A673 (cell line): ENCODE measurements around the gene SYTL1.

Experiments used
- EZH2 ChIP-seq: fragments of 200-600 bp; sonication (generic); IDR thresholded peaks from 2 replicates; pipeline ENCODE4 v1.6.1; 2017; ENCODE audit warnings: borderline replicate concordance, low read depth, mild to moderate bottlenecking, mixed read lengths, antibody characterized with exemption, low read length; ENCODE audit not compliant: poor library complexity, severe bottlenecking
- TF ChIP-seq, protein P1 (sequence below): fragments of 300-800, 200-600 bp; sonication (generic); conservative IDR thresholded peaks from 2 replicates; pipeline ENCODE4 v1.5.1; 2017; ENCODE audit warnings: low read depth, mild to moderate bottlenecking, antibody characterized with exemption, low read length, moderate library complexity, mixed read lengths

DNA sequence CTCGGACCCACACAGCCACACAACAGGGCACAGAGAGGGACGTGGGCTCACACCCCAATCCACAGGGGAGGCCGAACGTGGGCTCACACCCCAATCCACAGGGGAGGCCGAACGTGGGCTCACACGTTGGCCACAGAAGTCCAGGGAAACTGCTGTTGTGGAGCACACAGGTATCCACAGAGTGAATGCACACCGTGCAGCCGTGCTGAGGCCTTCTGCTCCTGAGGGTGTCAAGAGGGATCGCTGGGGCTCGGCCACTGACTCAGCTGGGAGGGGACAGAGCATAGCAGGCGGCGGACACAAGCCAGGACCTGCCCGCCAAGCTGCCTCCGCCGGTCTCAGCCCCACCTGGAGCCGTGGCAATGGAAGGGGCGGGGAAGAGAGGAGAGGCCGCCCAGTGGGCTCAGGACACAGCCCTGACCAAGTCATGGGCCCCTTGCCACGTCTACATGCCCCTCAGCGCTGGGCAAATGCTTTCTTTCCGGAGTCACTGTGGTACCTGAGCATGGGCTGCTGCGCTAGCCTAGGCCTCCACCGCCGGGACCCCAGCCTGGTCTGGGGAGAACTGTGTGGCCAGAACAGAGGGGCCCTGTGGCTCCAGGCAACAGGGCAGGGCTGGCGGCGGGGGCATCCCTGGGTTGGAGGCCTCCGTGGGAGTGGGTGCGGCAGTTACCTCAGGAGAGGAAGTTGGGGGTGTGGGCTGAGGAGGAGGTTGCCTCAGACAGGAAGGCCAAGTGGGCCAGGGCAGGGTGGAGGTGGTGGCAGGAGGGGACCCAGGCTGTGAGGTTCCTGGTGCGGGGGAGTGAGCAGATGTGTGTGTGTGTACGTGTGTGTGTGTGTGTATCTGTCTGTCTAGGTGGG, 1.2 kb downstream of the SYTL1 start:
- TF ChIP-seq, protein P1, sequence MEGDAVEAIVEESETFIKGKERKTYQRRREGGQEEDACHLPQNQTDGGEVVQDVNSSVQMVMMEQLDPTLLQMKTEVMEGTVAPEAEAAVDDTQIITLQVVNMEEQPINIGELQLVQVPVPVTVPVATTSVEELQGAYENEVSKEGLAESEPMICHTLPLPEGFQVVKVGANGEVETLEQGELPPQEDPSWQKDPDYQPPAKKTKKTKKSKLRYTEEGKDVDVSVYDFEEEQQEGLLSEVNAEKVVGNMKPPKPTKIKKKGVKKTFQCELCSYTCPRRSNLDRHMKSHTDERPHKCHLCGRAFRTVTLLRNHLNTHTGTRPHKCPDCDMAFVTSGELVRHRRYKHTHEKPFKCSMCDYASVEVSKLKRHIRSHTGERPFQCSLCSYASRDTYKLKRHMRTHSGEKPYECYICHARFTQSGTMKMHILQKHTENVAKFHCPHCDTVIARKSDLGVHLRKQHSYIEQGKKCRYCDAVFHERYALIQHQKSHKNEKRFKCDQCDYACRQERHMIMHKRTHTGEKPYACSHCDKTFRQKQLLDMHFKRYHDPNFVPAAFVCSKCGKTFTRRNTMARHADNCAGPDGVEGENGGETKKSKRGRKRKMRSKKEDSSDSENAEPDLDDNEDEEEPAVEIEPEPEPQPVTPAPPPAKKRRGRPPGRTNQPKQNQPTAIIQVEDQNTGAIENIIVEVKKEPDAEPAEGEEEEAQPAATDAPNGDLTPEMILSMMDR, result no peak
- TF ChIP-seq EZH2, result no peak
